Prostate gland (tissue), 2 donors: ENCODE data around the gene CDK14. TPM values are rescaled to one million over a fixed set of nuclear protein-coding genes. Genes with fewer than 3 reads are reported as not detected.

Experiments
- DNase-seq: peaks from one replicate; pipeline ENCODE4 v3.0.0-alpha.2; 2019; ENCODE audit warnings: low spot score
- H3K27ac ChIP-seq, 2 donors: fragments of 200-600 bp; sonication (generic); 2 replicates each; pipeline ENCODE4 v1.5.1; 2017 to 2019
- H3K27me3 ChIP-seq: fragments of 200-600 bp; sonication (generic); replicated peaks from 2 replicates; pipeline ENCODE4 v1.5.1; 2019; ENCODE audit not compliant: insufficient read depth
- H3K36me3 ChIP-seq, 2 donors: fragments of 200-600 bp; sonication (generic); 1 replicate in 1 of 2; 2 replicates in 1 of 2; pipeline versions ENCODE4 v1.5.1 to v1.8.1; 2017 to 2019
- H3K4me1 ChIP-seq: fragments of 200-600 bp; sonication (generic); replicated peaks from 2 replicates; pipeline ENCODE4 v1.5.1; 2019
- H3K4me3 ChIP-seq, 2 donors: fragments of 200-600 bp; sonication (generic); 2 replicates each; pipeline ENCODE4 v1.5.1; 2017 to 2019
- H3K9me3 ChIP-seq: fragments of 200-600 bp; sonication (generic); 2 replicates; pipeline ENCODE4 v1.5.1; 2017
- CTCF ChIP-seq, 4 experiments: fragments of 200-600 bp in 2 of 4; fragments of 450-650 bp in 2 of 4; sonication (generic) in 2 of 4; IDR thresholded peaks; 1 replicate in 3 of 4; 2 replicates in 1 of 4; pipeline ENCODE4 v1.5.1; 2016 to 2019; ENCODE audit warnings: antibody characterized with exemption in 4 of 4, mild to moderate bottlenecking in 2 of 4, moderate library complexity in 2 of 4
- POLR2A ChIP-seq: fragments of 450-650 bp; IDR thresholded peaks from one replicate; pipeline ENCODE4 v1.6.1; 2016; ENCODE audit warnings: antibody characterized with exemption, mild to moderate bottlenecking
- POLR2AphosphoS5 ChIP-seq: sonication (generic); formaldehyde crosslinking; IDR thresholded peaks from one replicate; pipeline ENCODE4 v1.6.1; 2017; ENCODE audit warnings: antibody characterized with exemption
- WGBS: methylation state at CpG from one replicate; pipeline ENCODE4 v1.1.5; 2018; 5-methylcytosine and 5-hydroxymethylcytosine counted together
- intact Hi-C: fragments of 100-400 bp; cut with DNase I; formaldehyde crosslinking; loops from one replicate; pipeline ENCODE4 v1.14.2; 2022
- total RNA-seq, 2 donors: library from RNA; depleted of rRNA; stranded (reverse); fragments of >200 nt; gene quantifications; one replicate each; pipeline ENCODE4 v1.1.0, GENCODE V29; 2016

Gene CDK14
- total RNA-seq, 2 donors from 2014 or later = 13.7 to 20.7 TPM

GRCh38 chr7:91030680-91031380, 434.7 kb downstream of the CDK14 start:
- DNase-seq = no peak
- Histone ChIP-seq H3K9me3 (no peaks in the 10 kb centered on the region), H3K4me3 (no peak overlapping the region), H3K36me3 (no peaks in the 10 kb centered on the region), H3K4me1 (no peaks in the 10 kb centered on the region), H3K27ac (no peak overlapping the region), H3K27me3 (no peaks in the 10 kb centered on the region)
- 66% methylated on average over 5 of the region's 5 CpGs for WGBS
- intact Hi-C loops = loop anchor here (5.0 to 10.0 kb wide), 2 partner anchors 434 to 476 kb away; partner anchors contain the start of gene CDK14
- TF ChIP-seq POLR2AphosphoS5 (no peak), CTCF (IDR thresholded peaks at IDR 0.05) (no peak), POLR2A (no peak)

- intact Hi-C loops = loop anchor here (5.0 to 10.0 kb wide), 2 partner anchors 434 to 477 kb away; partner anchors contain the start of gene CDK14
- no peak for DNase-seq
- TF ChIP-seq POLR2AphosphoS5 (no peak), POLR2A (no peak), CTCF (IDR thresholded peaks at IDR 0.05) (no peak)
- Histone ChIP-seq H3K36me3 (no peaks in the 10 kb centered on the region), H3K4me1 (no peaks in the 10 kb centered on the region), H3K27ac (no peak overlapping the region), H3K27me3 (no peaks in the 10 kb centered on the region), H3K9me3 (no peaks in the 10 kb centered on the region), H3K4me3 (no peak overlapping the region)
- WGBS = 83% methylated on average over 4 of the region's 4 CpGs
Measured at GRCh38 chr7:91031757-91032156, 435.6 kb downstream of the CDK14 start.

- Histone ChIP-seq H3K36me3 (no peaks in the 10 kb centered on the region), H3K4me3 (no peak overlapping the region), H3K9me3 (no peaks in the 10 kb centered on the region), H3K27me3 (no peaks in the 10 kb centered on the region), H3K27ac (no peak overlapping the region), H3K4me1 (no peaks in the 10 kb centered on the region)
- intact Hi-C loops = loop anchor here (5.0 to 10.0 kb wide), 2 partner anchors 436 to 479 kb away; partner anchors contain the start of gene CDK14
- no peak for DNase-seq
- 59% methylated on average over 2 of the region's 2 CpGs for WGBS
- TF ChIP-seq POLR2A (no peak), POLR2AphosphoS5 (no peak), CTCF (IDR thresholded peaks at IDR 0.05) (no peak)
Measured at GRCh38 chr7:91033574-91033973, 437.5 kb downstream of the CDK14 start.

GRCh38 chr7:91034459-91035368, 438.6 kb downstream of the CDK14 start:
- 68% methylated on average over 1 of the region's 1 CpG for WGBS
- TF ChIP-seq POLR2AphosphoS5 = no peak
- TF ChIP-seq CTCF (IDR thresholded peaks at IDR 0.05) = peak; percentile 36 to 72 (median 62)
- TF ChIP-seq POLR2A = no peak
- Histone ChIP-seq H3K36me3 (no peaks in the 10 kb centered on the region), H3K9me3 (no peaks in the 10 kb centered on the region), H3K4me3 (no peak overlapping the region), H3K27me3 (no peaks in the 10 kb centered on the region), H3K4me1 (no peaks in the 10 kb centered on the region), H3K27ac (no peak overlapping the region)
- intact Hi-C loops = loop anchor here (5.0 to 10.0 kb wide), 3 partner anchors 437 to 577 kb away; partner anchors contain the start of gene CDK14
- DNase-seq = peak; percentile 55
